Gastroesophageal sphincter (tissue), 3 donors: ENCODE results near the gene UNCX.

Experiments
- EP300 ChIP-seq: sonication (generic); formaldehyde crosslinking; IDR thresholded peaks from one replicate; pipeline ENCODE4 v1.6.1; 2017; ENCODE audit warnings: antibody characterized with exemption, mild to moderate bottlenecking
- POLR2A ChIP-seq, 2 donors: fragments of 450-650 bp; IDR thresholded peaks; one replicate each; pipeline ENCODE4 v1.6.1; 2017; ENCODE audit warnings: antibody characterized with exemption in 2 of 2, mild to moderate bottlenecking in 2 of 2, moderate library complexity in 1 of 2
- TF ChIP-seq, protein P1 (sequence below), 4 experiments: fragments of 200-600 bp in 2 of 4; fragments of 450-650 bp in 2 of 4; sonication (generic) in 1 of 4; IDR thresholded peaks; one replicate each; pipeline ENCODE4 v1.5.1; 2017 to 2019; ENCODE audit warnings: antibody characterized with exemption in 4 of 4, mild to moderate bottlenecking in 2 of 4, moderate library complexity in 2 of 4

- TF ChIP-seq, protein P1, sequence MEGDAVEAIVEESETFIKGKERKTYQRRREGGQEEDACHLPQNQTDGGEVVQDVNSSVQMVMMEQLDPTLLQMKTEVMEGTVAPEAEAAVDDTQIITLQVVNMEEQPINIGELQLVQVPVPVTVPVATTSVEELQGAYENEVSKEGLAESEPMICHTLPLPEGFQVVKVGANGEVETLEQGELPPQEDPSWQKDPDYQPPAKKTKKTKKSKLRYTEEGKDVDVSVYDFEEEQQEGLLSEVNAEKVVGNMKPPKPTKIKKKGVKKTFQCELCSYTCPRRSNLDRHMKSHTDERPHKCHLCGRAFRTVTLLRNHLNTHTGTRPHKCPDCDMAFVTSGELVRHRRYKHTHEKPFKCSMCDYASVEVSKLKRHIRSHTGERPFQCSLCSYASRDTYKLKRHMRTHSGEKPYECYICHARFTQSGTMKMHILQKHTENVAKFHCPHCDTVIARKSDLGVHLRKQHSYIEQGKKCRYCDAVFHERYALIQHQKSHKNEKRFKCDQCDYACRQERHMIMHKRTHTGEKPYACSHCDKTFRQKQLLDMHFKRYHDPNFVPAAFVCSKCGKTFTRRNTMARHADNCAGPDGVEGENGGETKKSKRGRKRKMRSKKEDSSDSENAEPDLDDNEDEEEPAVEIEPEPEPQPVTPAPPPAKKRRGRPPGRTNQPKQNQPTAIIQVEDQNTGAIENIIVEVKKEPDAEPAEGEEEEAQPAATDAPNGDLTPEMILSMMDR (IDR thresholded peaks at IDR 0.05) = no peak
- TF ChIP-seq POLR2A (IDR thresholded peaks at IDR 0.05) (no peak), EP300 (no peak)
Measured at GRCh38 chr7:1220000-1220726, 12.5 kb upstream of the UNCX start.
